ENCODE data around the gene BUB3. TPM values are rescaled to one million over a fixed set of nuclear protein-coding genes. Genes with fewer than 3 reads are reported as not detected.
"Not testable (repeated sequence)": the region's sequence is repeated elsewhere in the genome, so short reads cannot be mapped to it uniquely, and the experiment has no call there.

BUB3 gene
- total RNA-seq, 1 donor from 2014 or later, result 97.0 TPM

DNA sequence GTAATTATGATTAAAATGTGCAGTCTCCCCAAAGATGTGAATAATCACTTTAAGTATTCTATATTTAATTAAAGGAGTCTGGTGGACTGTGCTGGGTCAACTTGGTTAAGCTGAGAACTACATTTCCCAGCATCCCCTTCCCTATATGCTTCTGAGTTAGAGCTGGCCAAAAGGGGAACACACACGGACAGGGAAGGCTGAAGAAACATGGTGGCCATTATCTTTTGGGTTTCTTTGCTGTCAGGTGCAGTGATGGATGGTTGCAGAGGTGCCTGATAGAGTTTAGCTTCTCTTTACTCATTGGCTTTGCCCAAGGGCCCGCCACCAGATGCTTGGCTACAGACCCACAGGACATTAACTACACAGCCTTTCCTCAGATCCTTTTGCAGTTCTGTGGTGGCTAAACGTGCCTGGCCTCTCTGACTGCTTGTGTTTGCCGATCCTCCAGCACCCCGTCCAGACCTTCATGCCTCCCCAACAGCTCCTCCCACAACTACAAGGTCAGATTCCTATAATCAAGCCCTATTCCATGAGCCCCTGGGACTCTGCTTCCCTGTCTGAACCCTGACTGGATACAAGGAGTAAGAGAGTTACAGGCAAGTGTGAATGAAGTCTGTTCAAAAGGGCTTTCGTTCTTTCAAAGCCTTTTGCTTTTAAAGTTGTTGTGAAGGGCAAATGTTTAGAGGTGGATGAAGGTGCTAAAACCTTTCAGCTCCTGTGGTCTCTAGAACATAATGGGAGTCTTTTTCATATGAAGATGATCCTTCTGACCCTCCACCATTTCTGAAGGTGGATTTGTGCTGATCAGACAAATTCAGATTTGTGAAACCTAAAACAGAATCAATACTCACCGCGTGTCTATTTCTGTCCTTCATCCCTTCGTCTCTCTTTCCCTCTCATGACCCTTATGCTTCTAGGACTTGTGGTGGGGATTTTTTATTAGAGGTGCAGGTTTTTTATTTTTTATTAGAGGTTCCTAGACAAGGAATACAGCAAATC, 21.5 kb downstream of the BUB3 start:
- peaks cover 8% of the 10 kb centered on the region for H3K9me3 Mint-ChIP-seq (ENCODE audit: unreplicated experiment)
- H3K4me3 Mint-ChIP-seq (ENCODE audit: unreplicated experiment), result no peak overlapping the region
- no peaks in the 10 kb centered on the region for H3K27me3 Mint-ChIP-seq (ENCODE audit: unreplicated experiment)
- no peaks in the 10 kb centered on the region for H3K4me1 Mint-ChIP-seq (ENCODE audit: unreplicated experiment)
- H3K27ac Mint-ChIP-seq (ENCODE audit: unreplicated experiment), result no peak overlapping the region
- TF ChIP-seq, protein P1, sequence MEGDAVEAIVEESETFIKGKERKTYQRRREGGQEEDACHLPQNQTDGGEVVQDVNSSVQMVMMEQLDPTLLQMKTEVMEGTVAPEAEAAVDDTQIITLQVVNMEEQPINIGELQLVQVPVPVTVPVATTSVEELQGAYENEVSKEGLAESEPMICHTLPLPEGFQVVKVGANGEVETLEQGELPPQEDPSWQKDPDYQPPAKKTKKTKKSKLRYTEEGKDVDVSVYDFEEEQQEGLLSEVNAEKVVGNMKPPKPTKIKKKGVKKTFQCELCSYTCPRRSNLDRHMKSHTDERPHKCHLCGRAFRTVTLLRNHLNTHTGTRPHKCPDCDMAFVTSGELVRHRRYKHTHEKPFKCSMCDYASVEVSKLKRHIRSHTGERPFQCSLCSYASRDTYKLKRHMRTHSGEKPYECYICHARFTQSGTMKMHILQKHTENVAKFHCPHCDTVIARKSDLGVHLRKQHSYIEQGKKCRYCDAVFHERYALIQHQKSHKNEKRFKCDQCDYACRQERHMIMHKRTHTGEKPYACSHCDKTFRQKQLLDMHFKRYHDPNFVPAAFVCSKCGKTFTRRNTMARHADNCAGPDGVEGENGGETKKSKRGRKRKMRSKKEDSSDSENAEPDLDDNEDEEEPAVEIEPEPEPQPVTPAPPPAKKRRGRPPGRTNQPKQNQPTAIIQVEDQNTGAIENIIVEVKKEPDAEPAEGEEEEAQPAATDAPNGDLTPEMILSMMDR (IDR thresholded peaks at IDR 0.05), result no peak
- no peak for DNase-seq (ENCODE audit: extremely low spot score, unreplicated experiment)
- peaks cover 33% of the 10 kb centered on the region for H3K36me3 Mint-ChIP-seq (ENCODE audit: unreplicated experiment)

DNA sequence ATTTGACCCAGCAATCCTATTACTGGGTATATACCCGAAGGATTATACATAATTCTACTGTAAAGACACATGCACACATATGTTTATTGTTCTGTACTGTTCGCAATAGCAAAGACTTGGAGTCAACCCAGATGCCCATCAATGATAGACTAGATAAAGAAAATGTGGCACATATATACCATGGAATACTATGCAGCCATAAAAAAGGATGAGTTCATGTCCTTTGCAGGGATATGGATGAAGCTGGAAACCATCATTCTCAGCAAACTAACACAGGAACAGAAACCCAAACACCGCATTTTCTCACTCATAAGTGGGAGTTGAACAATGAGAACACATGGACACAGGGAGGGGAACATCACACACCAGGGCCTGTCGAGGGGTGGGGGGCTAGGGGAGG, 24.2 kb downstream of the BUB3 start:
- peaks cover 33% of the 10 kb centered on the region for H3K36me3 Mint-ChIP-seq (ENCODE audit: unreplicated experiment)
- H3K4me3 Mint-ChIP-seq (ENCODE audit: unreplicated experiment); H3K27me3 Mint-ChIP-seq (ENCODE audit: unreplicated experiment): not testable (repeated sequence)

DNA sequence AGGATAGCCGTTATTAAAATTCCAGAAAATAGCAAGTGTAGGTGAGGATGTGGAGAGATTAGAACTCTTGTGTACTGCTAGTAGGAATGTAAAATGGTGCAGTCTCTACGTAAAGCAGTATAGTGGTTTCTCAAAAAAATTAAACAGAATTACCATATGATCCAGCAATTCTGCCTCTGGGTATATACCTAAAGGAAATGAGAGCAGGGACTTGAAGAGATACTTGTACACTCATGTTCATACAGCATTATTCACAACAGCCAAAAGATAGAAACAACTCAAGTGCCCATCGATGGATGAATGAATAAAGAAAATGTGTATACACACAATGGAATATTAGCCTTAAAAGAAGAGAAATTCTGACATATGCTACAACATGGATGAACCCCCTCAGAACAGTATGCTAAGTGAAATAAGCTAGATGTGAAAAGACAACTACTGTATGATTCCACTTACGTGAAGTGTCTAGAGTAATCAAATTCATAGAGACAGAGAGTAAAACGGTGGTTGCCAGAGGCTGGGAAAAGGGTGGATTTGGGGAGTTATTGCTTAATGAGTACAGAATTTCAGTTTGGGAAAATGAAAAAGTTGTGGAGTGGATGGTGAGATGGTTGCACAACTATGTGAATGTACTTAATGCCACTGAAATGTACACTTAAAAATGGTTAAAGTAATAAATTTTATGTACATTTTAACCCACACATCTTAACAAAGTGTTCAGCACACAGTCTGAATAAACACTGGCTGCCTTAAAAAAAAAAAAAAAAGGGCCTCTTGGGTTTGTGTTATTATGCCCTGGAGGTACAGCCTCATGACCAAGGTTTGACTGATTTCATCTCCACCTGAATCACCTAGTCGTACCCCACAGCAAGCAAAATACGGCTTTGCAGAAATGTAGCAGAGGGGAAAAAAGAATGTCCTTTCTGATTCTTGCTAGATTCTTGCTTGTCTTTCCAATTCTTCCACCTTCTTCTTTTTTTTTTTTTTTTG, 26.2 kb downstream of the BUB3 start:
- Mint-ChIP-seq H3K9me3 (ENCODE audit: unreplicated experiment) (peaks cover 20% of the 10 kb centered on the region), H3K36me3 (ENCODE audit: unreplicated experiment) (peaks cover 34% of the 10 kb centered on the region), H3K27me3 (ENCODE audit: unreplicated experiment) (no peaks in the 10 kb centered on the region), H3K27ac (ENCODE audit: unreplicated experiment) (no peak overlapping the region), H3K4me3 (ENCODE audit: unreplicated experiment) (no peak overlapping the region), H3K4me1 (ENCODE audit: unreplicated experiment) (no peaks in the 10 kb centered on the region)
- DNase-seq (ENCODE audit: extremely low spot score, unreplicated experiment), result no peak
- TF ChIP-seq, protein P1 (IDR thresholded peaks at IDR 0.05), result no peak

More for the DNA sequence above, 24.2 kb downstream of the BUB3 start:
- peaks cover 11% of the 10 kb centered on the region for H3K9me3 Mint-ChIP-seq (ENCODE audit: unreplicated experiment)
- DNase-seq (ENCODE audit: extremely low spot score, unreplicated experiment); H3K27ac Mint-ChIP-seq (ENCODE audit: unreplicated experiment); H3K4me1 Mint-ChIP-seq (ENCODE audit: unreplicated experiment): not testable (repeated sequence)

DNA sequence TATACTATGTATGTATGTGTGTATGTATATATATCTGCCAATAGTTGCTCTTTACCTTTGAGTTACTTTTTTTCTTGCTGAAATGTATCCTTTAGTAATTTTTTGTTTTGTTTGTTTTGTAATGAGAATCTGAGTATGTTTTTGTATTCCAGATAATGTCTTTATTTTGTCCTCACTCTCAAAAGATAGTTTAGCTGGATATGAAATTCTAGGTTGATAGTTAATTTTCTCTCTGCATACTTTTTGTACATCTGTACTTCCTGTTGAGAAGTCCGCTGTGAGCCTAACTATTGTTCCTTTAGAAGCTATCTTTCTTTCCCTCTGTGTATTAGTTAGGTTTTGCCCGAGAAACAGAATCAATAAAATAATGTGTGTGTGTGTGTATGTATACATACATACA, 29.5 kb downstream of the BUB3 start:
- DNase-seq (ENCODE audit: extremely low spot score, unreplicated experiment), result no peak
- Mint-ChIP-seq H3K27me3 (ENCODE audit: unreplicated experiment) (no peaks in the 10 kb centered on the region), H3K4me3 (ENCODE audit: unreplicated experiment) (no peak overlapping the region), H3K4me1 (ENCODE audit: unreplicated experiment) (no peaks in the 10 kb centered on the region), H3K36me3 (ENCODE audit: unreplicated experiment) (peaks cover 33% of the 10 kb centered on the region), H3K9me3 (ENCODE audit: unreplicated experiment) (peaks cover 26% of the 10 kb centered on the region), H3K27ac (ENCODE audit: unreplicated experiment) (no peak overlapping the region)
- TF ChIP-seq, protein P1 (IDR thresholded peaks at IDR 0.05), result no peak

DNA sequence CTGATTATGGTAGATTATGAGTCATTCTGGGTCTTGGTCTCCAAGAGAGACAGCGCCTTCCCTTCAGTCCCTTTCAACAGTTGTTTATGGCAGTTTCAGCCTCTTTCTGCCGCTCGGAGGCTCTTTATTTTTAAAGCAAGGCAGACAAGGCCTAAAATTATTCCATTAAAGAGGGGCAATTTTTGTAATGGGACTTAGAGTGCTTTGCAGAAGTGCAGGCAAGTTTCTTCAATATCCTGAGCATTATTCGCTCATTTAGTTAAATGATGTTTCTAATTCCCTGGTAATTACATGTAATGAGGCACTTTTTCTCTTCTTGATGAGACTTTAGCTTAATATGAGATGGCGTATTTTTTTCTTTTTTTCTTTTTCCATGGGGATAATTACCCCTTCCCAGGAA, 33.6 kb downstream of the BUB3 start:
- H3K4me1 Mint-ChIP-seq (ENCODE audit: unreplicated experiment), result no peaks in the 10 kb centered on the region
- H3K4me3 Mint-ChIP-seq (ENCODE audit: unreplicated experiment), result no peak overlapping the region
- H3K36me3 Mint-ChIP-seq (ENCODE audit: unreplicated experiment), result peaks cover 28% of the 10 kb centered on the region
- no peaks in the 10 kb centered on the region for H3K27me3 Mint-ChIP-seq (ENCODE audit: unreplicated experiment)
- H3K9me3 Mint-ChIP-seq (ENCODE audit: unreplicated experiment), result peaks cover 26% of the 10 kb centered on the region
- H3K27ac Mint-ChIP-seq (ENCODE audit: unreplicated experiment), result no peak overlapping the region
- no peak for DNase-seq (ENCODE audit: extremely low spot score, unreplicated experiment)
- TF ChIP-seq, protein P1 (IDR thresholded peaks at IDR 0.05), result no peak

All from osteocyte (in vitro differentiated cells).